DOHH2 (cell line): ENCODE measurements around the gene PRKCH.
A peak's percentile ranks its signal among the peaks of the same experiment; 100 is the strongest.

Experiments used
- H3F3A ChIP-seq: fragments of 200-600 bp; sonication (generic), shearing (Covaris generic); 2 replicates; pipeline ENCODE4 v1.6.0; 2016; ENCODE audit warnings: antibody characterized with exemption, mild to moderate bottlenecking; ENCODE audit not compliant: control insufficient read depth, insufficient read depth
- H3K27ac ChIP-seq: fragments of 200-600 bp; sonication (generic); 2 replicates; pipeline ENCODE4 v1.5.1; 2014; ENCODE audit warnings: low read depth, mild to moderate bottlenecking, low read length, moderate library complexity
- H3K27me3 ChIP-seq: fragments of 200-600 bp; sonication (generic); 2 replicates; pipeline ENCODE4 v1.6.1; 2014; ENCODE audit warnings: mild to moderate bottlenecking, low read length, mixed read lengths; ENCODE audit not compliant: control insufficient read depth
- H3K36me3 ChIP-seq: fragments of 200-600 bp; sonication (generic); 2 replicates; pipeline ENCODE4 v1.6.1; 2014; ENCODE audit warnings: mild to moderate bottlenecking, low read length, moderate library complexity, mixed read lengths; ENCODE audit not compliant: control insufficient read depth
- H3K4me1 ChIP-seq: fragments of 200-600 bp; sonication (generic); 2 replicates; pipeline ENCODE4 v1.6.1; 2014; ENCODE audit warnings: mild to moderate bottlenecking, low read length, mixed read lengths; ENCODE audit not compliant: control insufficient read depth
- H3K4me2 ChIP-seq: fragments of 200-600 bp; sonication (generic); 2 replicates; pipeline ENCODE4 v1.6.0; 2014; ENCODE audit warnings: mild to moderate bottlenecking, low read length, moderate library complexity
- H3K4me3 ChIP-seq: fragments of 200-600 bp; sonication (generic); 2 replicates; pipeline ENCODE4 v1.5.1; 2014; ENCODE audit warnings: mild to moderate bottlenecking, low read length, mixed read lengths
- H3K79me2 ChIP-seq: fragments of 200-600 bp; sonication (generic); 2 replicates; pipeline ENCODE4 v1.6.1; 2014; ENCODE audit warnings: mild to moderate bottlenecking, low read length, mixed read lengths; ENCODE audit not compliant: control insufficient read depth
- H3K9me2 ChIP-seq: fragments of 200-600 bp; sonication (generic); replicated peaks from 2 replicates; pipeline ENCODE4 v1.6.1; 2014; ENCODE audit warnings: mild to moderate bottlenecking, low read length, mixed read lengths; ENCODE audit not compliant: control insufficient read depth
- H3K9me3 ChIP-seq: fragments of 200-600 bp; sonication (generic); 2 replicates; pipeline ENCODE4 v1.6.1; 2014; ENCODE audit warnings: antibody characterized with exemption, low read length, mixed read lengths; ENCODE audit not compliant: control insufficient read depth, insufficient read depth
- H4K20me1 ChIP-seq: fragments of 200-600 bp; sonication (generic); 2 replicates; pipeline ENCODE4 v1.6.0; 2014; ENCODE audit warnings: low read depth, mild to moderate bottlenecking, antibody characterized with exemption, low read length, moderate library complexity; ENCODE audit not compliant: control insufficient read depth, insufficient read depth
- EZH2phosphoT487 ChIP-seq: fragments of 200-600 bp; sonication (generic); IDR thresholded peaks from 2 replicates; pipeline ENCODE4 v1.6.1; 2017; ENCODE audit warnings: borderline replicate concordance, mild to moderate bottlenecking, antibody characterized with exemption, low read length, moderate library complexity, mixed read lengths
- TF ChIP-seq, protein P1 (sequence below): fragments of 200-600 bp; sonication (generic); IDR thresholded peaks from one replicate; pipeline ENCODE4 v1.5.1; 2014; ENCODE audit warnings: antibody characterized with exemption, mild to moderate bottlenecking, low read depth, low read length; ENCODE audit not compliant: poor library complexity, severe bottlenecking

The PRKCH gene

GRCh38 chr14:61502459-61503093 is 181.2 kb downstream of the PRKCH start:
- Histone ChIP-seq H3K27me3 (no peaks in the 10 kb centered on the region), H3K9me3 (no peaks in the 10 kb centered on the region), H3K4me2 (peak overlapping the region; percentile 89), H3K4me3 (peak overlapping the region; percentile 69), H3K4me1 (peaks cover 94% of the 10 kb centered on the region), H3F3A (peaks cover 43% of the 10 kb centered on the region), H3K27ac (peak overlapping the region; percentile 99), H3K9me2 (no peaks in the 10 kb centered on the region), H4K20me1 (no peaks in the 10 kb centered on the region), H3K36me3 (no peaks in the 10 kb centered on the region; the same call in 1 of the 2 replicates), H3K79me2 (no peaks in the 10 kb centered on the region)
- TF ChIP-seq EZH2phosphoT487, result no peak
- TF ChIP-seq, protein P1, sequence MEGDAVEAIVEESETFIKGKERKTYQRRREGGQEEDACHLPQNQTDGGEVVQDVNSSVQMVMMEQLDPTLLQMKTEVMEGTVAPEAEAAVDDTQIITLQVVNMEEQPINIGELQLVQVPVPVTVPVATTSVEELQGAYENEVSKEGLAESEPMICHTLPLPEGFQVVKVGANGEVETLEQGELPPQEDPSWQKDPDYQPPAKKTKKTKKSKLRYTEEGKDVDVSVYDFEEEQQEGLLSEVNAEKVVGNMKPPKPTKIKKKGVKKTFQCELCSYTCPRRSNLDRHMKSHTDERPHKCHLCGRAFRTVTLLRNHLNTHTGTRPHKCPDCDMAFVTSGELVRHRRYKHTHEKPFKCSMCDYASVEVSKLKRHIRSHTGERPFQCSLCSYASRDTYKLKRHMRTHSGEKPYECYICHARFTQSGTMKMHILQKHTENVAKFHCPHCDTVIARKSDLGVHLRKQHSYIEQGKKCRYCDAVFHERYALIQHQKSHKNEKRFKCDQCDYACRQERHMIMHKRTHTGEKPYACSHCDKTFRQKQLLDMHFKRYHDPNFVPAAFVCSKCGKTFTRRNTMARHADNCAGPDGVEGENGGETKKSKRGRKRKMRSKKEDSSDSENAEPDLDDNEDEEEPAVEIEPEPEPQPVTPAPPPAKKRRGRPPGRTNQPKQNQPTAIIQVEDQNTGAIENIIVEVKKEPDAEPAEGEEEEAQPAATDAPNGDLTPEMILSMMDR, result no peak

GRCh38 chr14:61503167-61503801 is 181.9 kb downstream of the PRKCH start:
- Histone ChIP-seq H3K9me3 (no peaks in the 10 kb centered on the region), H3K4me1 (peaks cover 100% of the 10 kb centered on the region), H3K27ac (peak overlapping the region; percentile 99), H3K27me3 (no peaks in the 10 kb centered on the region), H4K20me1 (no peaks in the 10 kb centered on the region), H3F3A (peaks cover 49% of the 10 kb centered on the region), H3K79me2 (no peaks in the 10 kb centered on the region), H3K4me2 (peak overlapping the region; percentile 89), H3K9me2 (no peaks in the 10 kb centered on the region), H3K4me3 (peak overlapping the region; percentile 69), H3K36me3 (no peaks in the 10 kb centered on the region; the same call in 1 of the 2 replicates)
- TF ChIP-seq, protein P1, result no peak
- no peak for TF ChIP-seq EZH2phosphoT487

GRCh38 chr14:61504901-61505300 is 183.5 kb downstream of the PRKCH start:
- peaks cover 94% of the 10 kb centered on the region for H3K4me1 ChIP-seq
- peak overlapping the region; percentile 99 for H3K27ac ChIP-seq

More at GRCh38 chr14:61504901-61505300, 183.5 kb downstream of the PRKCH start:
- TF ChIP-seq, protein P1, result no peak
- TF ChIP-seq EZH2phosphoT487, result no peak
- H3K4me3 ChIP-seq, result peak overlapping the region; percentile 65
- H3F3A ChIP-seq, result peaks cover 50% of the 10 kb centered on the region
- H3K4me2 ChIP-seq, result peak overlapping the region; percentile 89
- no peaks in the 10 kb centered on the region for H3K27me3 ChIP-seq
- H3K9me2 ChIP-seq, result no peaks in the 10 kb centered on the region
- H3K79me2 ChIP-seq, result no peaks in the 10 kb centered on the region
- H3K36me3 ChIP-seq, result no peaks in the 10 kb centered on the region; the same call in 1 of the 2 replicates
- no peaks in the 10 kb centered on the region for H4K20me1 ChIP-seq
- no peaks in the 10 kb centered on the region for H3K9me3 ChIP-seq
